ENCODE measurements around the gene OMP.
A peak's percentile ranks its signal among the peaks of the same experiment; 100 is the strongest.

The OMP gene

GRCh38 chr11:77122576-77123212 lies 20.1 kb downstream of the OMP start:
- DNase-seq (ENCODE audit: low spot score), result no peak

- DNase-seq (ENCODE audit: low spot score), result no peak
Measured at GRCh38 chr11:77123591-77123990, 21.0 kb downstream of the OMP start.

GRCh38 chr11:77124041-77124440 lies 21.4 kb downstream of the OMP start:
- DNase-seq (ENCODE audit: low spot score), result no peak

GRCh38 chr11:77124488-77124887 lies 21.8 kb downstream of the OMP start:
- no peak for DNase-seq (ENCODE audit: low spot score)

GRCh38 chr11:77125191-77125590 lies 22.6 kb downstream of the OMP start:
- no peak for DNase-seq (ENCODE audit: low spot score)

- no peak for DNase-seq (ENCODE audit: low spot score)
Measured at GRCh38 chr11:77125695-77126094, 23.1 kb downstream of the OMP start.

- DNase-seq (ENCODE audit: low spot score), result no peak
Measured at GRCh38 chr11:77126156-77126775, 23.6 kb downstream of the OMP start.

GRCh38 chr11:77126861-77127234 lies 24.2 kb downstream of the OMP start:
- DNase-seq (ENCODE audit: low spot score), result no peak

- DNase-seq (ENCODE audit: low spot score), result peak; percentile 41
Measured at GRCh38 chr11:77127235-77127911, 24.7 kb downstream of the OMP start.

GRCh38 chr11:77127920-77128691 lies 25.5 kb downstream of the OMP start, which contains the start of gene MYO7A:
Gene MYO7A, plus strand, starts transcription at chr11:77128246. Its CDS starts 2,389 bp downstream, at chr11:77130635.
- DNase-seq (ENCODE audit: low spot score), result peak; percentile 69

GRCh38 chr11:77129069-77129841 lies 26.6 kb downstream of the OMP start:
- no peak for DNase-seq (ENCODE audit: low spot score)

- DNase-seq (ENCODE audit: low spot score), result no peak
Measured at GRCh38 chr11:77129842-77130756, 27.5 kb downstream of the OMP start.

- DNase-seq (ENCODE audit: low spot score), result no peak
Measured at GRCh38 chr11:77130763-77131513, 28.3 kb downstream of the OMP start.

- no peak for DNase-seq (ENCODE audit: low spot score)
Measured at GRCh38 chr11:77131560-77131959, 28.9 kb downstream of the OMP start.

GRCh38 chr11:77135069-77135468 lies 32.4 kb downstream of the OMP start:
- no peak for DNase-seq (ENCODE audit: low spot score)

- DNase-seq (ENCODE audit: low spot score), result no peak
Measured at GRCh38 chr11:77136074-77136473, 33.4 kb downstream of the OMP start.

GRCh38 chr11:77136784-77137420 lies 34.3 kb downstream of the OMP start:
- no peak for DNase-seq (ENCODE audit: low spot score)

- DNase-seq (ENCODE audit: low spot score), result no peak
Measured at GRCh38 chr11:77137421-77137820, 34.8 kb downstream of the OMP start.

GRCh38 chr11:77138106-77138649 lies 35.5 kb downstream of the OMP start:
- DNase-seq (ENCODE audit: low spot score), result no peak

Measured in globus pallidus (tissue), 1 donor.